Prostate gland (tissue), 2 donors: ENCODE data around the gene CDK1.

Source experiments
- POLR2A ChIP-seq: fragments of 450-650 bp; IDR thresholded peaks from one replicate; pipeline ENCODE4 v1.6.1; 2016; ENCODE audit warnings: antibody characterized with exemption, mild to moderate bottlenecking
- TF ChIP-seq, protein P1 (sequence below), 4 experiments: fragments of 200-600 bp in 2 of 4; fragments of 450-650 bp in 2 of 4; sonication (generic) in 2 of 4; IDR thresholded peaks; 1 replicate in 3 of 4; 2 replicates in 1 of 4; pipeline ENCODE4 v1.5.1; 2016 to 2019; ENCODE audit warnings: antibody characterized with exemption in 4 of 4, mild to moderate bottlenecking in 2 of 4, moderate library complexity in 2 of 4

DNA sequence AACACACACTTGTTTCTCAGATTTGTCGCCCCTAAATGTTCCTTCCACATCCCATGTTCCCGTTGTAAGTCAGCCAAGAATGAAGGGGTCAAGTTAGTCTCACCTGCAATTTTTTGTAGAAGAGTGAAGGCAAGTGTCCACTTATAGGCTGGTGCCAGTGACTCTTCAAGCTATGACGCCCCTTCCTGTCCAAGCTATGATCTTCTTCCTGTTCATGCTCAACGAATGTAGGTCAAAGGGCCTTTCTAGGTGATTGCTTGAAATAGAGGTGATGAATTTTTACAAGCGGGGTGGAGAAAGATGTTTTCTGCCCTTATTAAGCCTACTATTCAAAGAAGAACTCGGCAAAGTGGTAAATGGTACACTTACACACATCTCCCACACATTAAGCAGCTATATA lies 41.0 kb downstream of the CDK1 start:
- TF ChIP-seq, protein P1, sequence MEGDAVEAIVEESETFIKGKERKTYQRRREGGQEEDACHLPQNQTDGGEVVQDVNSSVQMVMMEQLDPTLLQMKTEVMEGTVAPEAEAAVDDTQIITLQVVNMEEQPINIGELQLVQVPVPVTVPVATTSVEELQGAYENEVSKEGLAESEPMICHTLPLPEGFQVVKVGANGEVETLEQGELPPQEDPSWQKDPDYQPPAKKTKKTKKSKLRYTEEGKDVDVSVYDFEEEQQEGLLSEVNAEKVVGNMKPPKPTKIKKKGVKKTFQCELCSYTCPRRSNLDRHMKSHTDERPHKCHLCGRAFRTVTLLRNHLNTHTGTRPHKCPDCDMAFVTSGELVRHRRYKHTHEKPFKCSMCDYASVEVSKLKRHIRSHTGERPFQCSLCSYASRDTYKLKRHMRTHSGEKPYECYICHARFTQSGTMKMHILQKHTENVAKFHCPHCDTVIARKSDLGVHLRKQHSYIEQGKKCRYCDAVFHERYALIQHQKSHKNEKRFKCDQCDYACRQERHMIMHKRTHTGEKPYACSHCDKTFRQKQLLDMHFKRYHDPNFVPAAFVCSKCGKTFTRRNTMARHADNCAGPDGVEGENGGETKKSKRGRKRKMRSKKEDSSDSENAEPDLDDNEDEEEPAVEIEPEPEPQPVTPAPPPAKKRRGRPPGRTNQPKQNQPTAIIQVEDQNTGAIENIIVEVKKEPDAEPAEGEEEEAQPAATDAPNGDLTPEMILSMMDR (IDR thresholded peaks at IDR 0.05): no peak
- TF ChIP-seq POLR2A: no peak
